HepG2 (cell line): ENCODE measurements around the gene MS4A13. TPM values are rescaled to one million over a fixed set of nuclear protein-coding genes. Genes with fewer than 3 reads are reported as not detected.

ENCODE experiments used
- ATAC-seq: fragments of 200-7000 bp; cut with Tn5 transposase; 3 replicates; pipeline ENCODE4 v1.9.1; 2020; ENCODE audit warnings: mild to moderate bottlenecking, moderate library complexity
- BruUV-seq: library from RNA; stranded (reverse); fragments of 400-500 nt; replicated peaks from 2 replicates; lab custom pipeline; 2021; lab: Mats Ljungman, UMichigan
- CTCF ChIA-PET: fragments of 300-600 bp; formaldehyde crosslinking; extraction: SDS; loops from one replicate; lab custom pipeline; 2021; ENCODE audit warnings: low total read pairs, inconsistent platforms, low intra/inter-chr PET ratio; lab: Yijun Ruan, JAX
- POLR2A ChIA-PET: fragments of 350-600 bp; sonication (Branson Sonifier 250); formaldehyde crosslinking; loops from one replicate; lab custom pipeline; 2020; ENCODE audit warnings: antibody characterized with exemption, inconsistent platforms; lab: Yijun Ruan, JAX
- DNase-seq: peaks from one replicate; pipeline ENCODE4 v3.0.0-alpha.2; 2015; ENCODE audit warnings: low spot score
- FAIRE-seq: peaks from 3 replicates; lab custom pipeline; 2011; peaks lifted over from hg19 to GRCh38; lab: Jason Lieb, UNC
- H2AFZ ChIP-seq: one replicate; pipeline ENCODE4 v1.6.1; 2011; ENCODE audit warnings: low read length, inconsistent platforms
- H3K27ac ChIP-seq: fragments of 300-600 bp; 3 replicates; pipeline ENCODE4 v1.8.0; 2011; ENCODE audit warnings: mixed run types, mild to moderate bottlenecking, mixed read lengths, low read length, inconsistent platforms; ENCODE audit not compliant: insufficient read depth; ENCODE audit errors: extremely low read length
- H3K27me3 ChIP-seq, 2 experiments: fragments of 200-600 bp in 1 of 2; 2 replicates in 1 of 2; 3 replicates in 1 of 2; pipeline versions ENCODE4 v1.6.0 to v1.8.0; 2011; ENCODE audit warnings: low read length in 2 of 2, mild to moderate bottlenecking in 2 of 2, moderate library complexity in 2 of 2, inconsistent platforms in 1 of 2; ENCODE audit not compliant: insufficient read depth in 2 of 2, control insufficient read depth in 1 of 2
- H3K36me3 ChIP-seq, 2 experiments: fragments of 200-600 bp in 1 of 2; replicated peaks in 1 of 2; 2 replicates in 1 of 2; 3 replicates in 1 of 2; pipeline versions ENCODE4 v1.5.1 to v1.8.0; 2011; ENCODE audit warnings: low read length in 2 of 2, inconsistent platforms in 1 of 2; ENCODE audit not compliant: insufficient read depth in 2 of 2, control insufficient read depth in 1 of 2
- H3K4me1 ChIP-seq: 2 replicates; pipeline ENCODE4 v1.5.1; 2012; ENCODE audit warnings: low read length, inconsistent platforms; ENCODE audit not compliant: insufficient read depth
- H3K4me2 ChIP-seq: 2 replicates; pipeline ENCODE4 v1.6.0; 2011; ENCODE audit warnings: low read depth, low read length, inconsistent platforms
- H3K4me3 ChIP-seq, 3 experiments: fragments of 200-600 bp in 1 of 3; sonication (generic), shearing (Covaris generic) in 1 of 3; replicated peaks in 1 of 3; 2 replicates each; pipeline ENCODE4 v1.5.1; 2011 to 2016; ENCODE audit warnings: low read length in 3 of 3, inconsistent platforms in 2 of 3, low read depth in 2 of 3, mild to moderate bottlenecking in 2 of 3, control low read depth in 1 of 3, mixed read lengths in 1 of 3; ENCODE audit not compliant: insufficient read depth in 1 of 3
- H3K79me2 ChIP-seq: one replicate; pipeline ENCODE4 v1.6.1; 2011; ENCODE audit warnings: low read length, inconsistent platforms; ENCODE audit not compliant: insufficient read depth
- H3K9ac ChIP-seq: 2 replicates; pipeline ENCODE4 v1.6.0; 2011; ENCODE audit warnings: mild to moderate bottlenecking, low read depth, low read length, inconsistent platforms; ENCODE audit not compliant: insufficient read depth
- H3K9me3 ChIP-seq: 2 replicates; pipeline ENCODE4 v1.5.1; 2012; ENCODE audit warnings: mild to moderate bottlenecking, low read length
- H4K20me1 ChIP-seq: 2 replicates; pipeline ENCODE4 v1.6.0; 2011; ENCODE audit warnings: inconsistent platforms, mild to moderate bottlenecking, low read length, moderate library complexity; ENCODE audit not compliant: insufficient read depth
- ASH2L ChIP-seq: fragments of 300-600, 200-600 bp; sonication (generic); IDR thresholded peaks from 2 replicates; pipeline ENCODE4 v1.7.0; 2017; ENCODE audit warnings: low read depth, mild to moderate bottlenecking, moderate library complexity, mixed read lengths, low read length; ENCODE audit not compliant: insufficient read length
- CHD4 ChIP-seq: fragments of 200-600 bp; sonication (generic); IDR thresholded peaks from 2 replicates; pipeline ENCODE4 v1.7.0; 2017; ENCODE audit warnings: mild to moderate bottlenecking, low read length, borderline replicate concordance
- HHEX ChIP-seq: IDR thresholded peaks from 2 replicates; pipeline ENCODE4 v1.6.1; 2016; ENCODE audit warnings: control low read depth
- IKZF1 ChIP-seq: fragments of 450-650 bp; IDR thresholded peaks from 2 replicates; pipeline ENCODE4 v1.7.1; 2016
- MAF1 ChIP-seq: sonication (generic); formaldehyde crosslinking; IDR thresholded peaks from 2 replicates; pipeline ENCODE4 v1.5.0; 2020; ENCODE audit warnings: missing genetic modification reagents, borderline replicate concordance
- WGBS: methylation state at CpG from one replicate; pipeline ENCODE4 v1.1.6; 2017; ENCODE audit warnings: low lambda C conversion rate; 5-methylcytosine and 5-hydroxymethylcytosine counted together
- in situ Hi-C: cut with HindIII; loops from 2 replicates; pipeline ENCODE4 v1.10.0; 2017; ENCODE audit warnings: low pct_unique_long_range_greater_than_20kb; ENCODE audit not compliant: extremely low pct_ligation_motif_present
- intact Hi-C: fragments of 100-400 bp; cut with micrococcal nuclease; formaldehyde crosslinking; loops from one replicate; pipeline ENCODE4 v1.10.0; 2022; ENCODE audit not compliant: unreplicated experiment
- polyA plus RNA-seq, 8 experiments: library from polyadenylated mRNA; depleted of rRNA in 3 of 8; stranded (reverse) in 7 of 8; unstranded in 1 of 8; fragments of >200 nt; fragmentation: Illumina TruSeq in 4 of 8; extraction: Trizol in 4 of 8; gene quantifications; 2 replicates each; pipeline versions ENCODE4 v1.2.1 to v1.2.3, GENCODE V29; 2011 to 2016; ENCODE audit warnings: low read depth in 4 of 8, missing spikeins in 1 of 8, mixed read lengths in 1 of 8; ENCODE audit not compliant: insufficient read depth in 1 of 8
- total RNA-seq, 5 experiments: library from RNA; depleted of rRNA; stranded (reverse); fragments of >200 nt; fragmentation: Illumina TruSeq; extraction: Trizol; gene quantifications; 2 replicates each; pipeline ENCODE4 v1.2.3, GENCODE V29; 2016; ENCODE audit warnings: low read depth in 1 of 5
- TF ChIP-seq, protein P1 (sequence below): sonication (generic); formaldehyde crosslinking; IDR thresholded peaks from 2 replicates; pipeline ENCODE4 v1.8.0; 2022; ENCODE audit warnings: missing genetic modification reagents, mild to moderate bottlenecking, moderate library complexity, borderline replicate concordance

MS4A13 gene
- total and polyA plus RNA-seq, 2 of the 13 experiments (the other 11 are each of a cell fraction or from before 2014, with no cell fraction given) = not detected

DNA sequence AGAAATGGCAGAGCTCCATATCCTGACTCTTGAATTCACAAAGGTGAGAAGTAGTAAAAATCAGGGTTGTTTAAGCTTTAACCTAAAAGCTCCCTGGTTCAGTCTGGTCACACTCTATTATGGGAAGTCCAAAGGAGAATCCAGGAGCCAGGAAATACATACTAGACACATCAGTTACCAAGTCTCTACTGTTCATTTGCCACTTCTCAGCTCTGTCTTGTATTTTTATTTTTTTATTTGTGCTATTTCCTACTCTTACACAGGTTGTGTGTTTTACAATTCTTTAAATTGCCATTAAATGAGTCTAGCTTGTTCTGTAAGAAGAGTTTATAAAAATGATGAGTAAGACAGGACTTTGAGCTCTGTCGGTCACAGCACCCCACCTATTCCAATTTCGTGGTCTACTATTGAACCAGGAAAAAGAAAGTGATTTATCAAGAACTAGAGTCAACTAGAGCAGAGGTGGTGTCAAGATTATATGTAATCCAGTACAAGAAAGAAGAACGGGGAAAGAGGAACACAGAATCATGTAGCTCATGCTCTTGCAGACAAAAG, 12.9 kb upstream of the MS4A13 start:
- DNase-seq = no peak
- H3K4me2 ChIP-seq = no peak overlapping the region
- no peaks in the 10 kb centered on the region for H3K9me3 ChIP-seq
- WGBS = 4% methylated on average over 3 of the region's 3 CpGs
- intact Hi-C loops (no loop called here), in situ Hi-C loops (no loop called here)
- H3K27ac ChIP-seq = no peak overlapping the region
- no peak for FAIRE-seq
- no peaks in the 10 kb centered on the region for H3K36me3 ChIP-seq
- TF ChIP-seq IKZF1 = no peak
- no peak for TF ChIP-seq ASH2L
- TF ChIP-seq HHEX = no peak
- no peak for TF ChIP-seq MAF1 (CRISPR knock-in tag)
- no peak for TF ChIP-seq CHD4
- TF ChIP-seq, protein P1, sequence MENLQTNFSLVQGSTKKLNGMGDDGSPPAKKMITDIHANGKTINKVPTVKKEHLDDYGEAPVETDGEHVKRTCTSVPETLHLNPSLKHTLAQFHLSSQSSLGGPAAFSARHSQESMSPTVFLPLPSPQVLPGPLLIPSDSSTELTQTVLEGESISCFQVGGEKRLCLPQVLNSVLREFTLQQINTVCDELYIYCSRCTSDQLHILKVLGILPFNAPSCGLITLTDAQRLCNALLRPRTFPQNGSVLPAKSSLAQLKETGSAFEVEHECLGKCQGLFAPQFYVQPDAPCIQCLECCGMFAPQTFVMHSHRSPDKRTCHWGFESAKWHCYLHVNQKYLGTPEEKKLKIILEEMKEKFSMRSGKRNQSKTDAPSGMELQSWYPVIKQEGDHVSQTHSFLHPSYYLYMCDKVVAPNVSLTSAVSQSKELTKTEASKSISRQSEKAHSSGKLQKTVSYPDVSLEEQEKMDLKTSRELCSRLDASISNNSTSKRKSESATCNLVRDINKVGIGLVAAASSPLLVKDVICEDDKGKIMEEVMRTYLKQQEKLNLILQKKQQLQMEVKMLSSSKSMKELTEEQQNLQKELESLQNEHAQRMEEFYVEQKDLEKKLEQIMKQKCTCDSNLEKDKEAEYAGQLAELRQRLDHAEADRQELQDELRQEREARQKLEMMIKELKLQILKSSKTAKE (CRISPR knock-in tag) = no peak
- H3K79me2 ChIP-seq = no peaks in the 10 kb centered on the region
- H4K20me1 ChIP-seq = no peaks in the 10 kb centered on the region
- ChIA-PET CTCF (no interaction called here), POLR2A (no interaction called here)
- H3K4me3 ChIP-seq = no peak overlapping the region
- no peak overlapping the region for H2AFZ ChIP-seq
- no peak for ATAC-seq
- H3K27me3 ChIP-seq = no peaks in the 10 kb centered on the region; a peak in 1 of 5 replicates
- H3K9ac ChIP-seq = no peak overlapping the region
- BruUV-seq = no TSS peak
- no peaks in the 10 kb centered on the region for H3K4me1 ChIP-seq
